Activated T-cell treated with anti-CD3 and anti-CD28 coated beads, Interleukin-2, amount 50 U/mL, for 72 hours (primary cell): Measurements from ENCODE around the gene RCSD1. TPM values are rescaled to one million over a fixed set of nuclear protein-coding genes. Genes with fewer than 3 reads are reported as not detected.
"Not testable (repeated sequence)": the region's sequence is repeated elsewhere in the genome, so short reads cannot be mapped to it uniquely, and the experiment has no call there.

Source experiments
- ATAC-seq, 2 donors: fragments of 150-1000 bp; cut with Tn5 transposase; replicated peaks in 1 of 2; 2 replicates each; pipeline ENCODE4 v1.10.0; 2021; ENCODE audit warnings: moderate library complexity in 2 of 2, mild to moderate bottlenecking in 1 of 2
- DNase-seq, 2 donors: peaks; one replicate each; pipeline ENCODE4 v3.0.0; 2021 to 2022; ENCODE audit warnings: mixed read lengths in 1 of 2
- H3K27ac Mint-ChIP-seq: one replicate; pipeline ENCODE4 v1.8.0; 2022; ENCODE audit warnings: mild to moderate bottlenecking, moderate library complexity, mixed read lengths
- H3K27me3 Mint-ChIP-seq: one replicate; pipeline ENCODE4 v1.8.0; 2022; ENCODE audit warnings: low read depth, mixed read lengths
- H3K36me3 Mint-ChIP-seq, 2 donors: one replicate each; pipeline ENCODE4 v1.8.0; 2022; ENCODE audit warnings: mixed read lengths in 2 of 2, mild to moderate bottlenecking in 1 of 2; ENCODE audit not compliant: insufficient read depth in 2 of 2
- H3K4me1 Mint-ChIP-seq: one replicate; pipeline ENCODE4 v1.8.0; 2022; ENCODE audit warnings: low read depth, mixed read lengths
- H3K4me3 Mint-ChIP-seq, 2 donors: one replicate each; pipeline ENCODE4 v1.8.0; 2022; ENCODE audit warnings: mild to moderate bottlenecking in 2 of 2, mixed read lengths in 2 of 2, moderate library complexity in 2 of 2
- H3K9me3 Mint-ChIP-seq, 2 donors: one replicate each; pipeline ENCODE4 v1.8.0; 2022; ENCODE audit warnings: mixed read lengths in 2 of 2
- total RNA-seq, 2 donors: library from RNA; stranded (reverse); gene quantifications; one replicate each; pipeline ENCODE4 v1.2.3, GENCODE V29; 2022

Gene RCSD1
- total RNA-seq, 2 donors from 2014 or later, result 62.0 to 69.5 TPM

DNA sequence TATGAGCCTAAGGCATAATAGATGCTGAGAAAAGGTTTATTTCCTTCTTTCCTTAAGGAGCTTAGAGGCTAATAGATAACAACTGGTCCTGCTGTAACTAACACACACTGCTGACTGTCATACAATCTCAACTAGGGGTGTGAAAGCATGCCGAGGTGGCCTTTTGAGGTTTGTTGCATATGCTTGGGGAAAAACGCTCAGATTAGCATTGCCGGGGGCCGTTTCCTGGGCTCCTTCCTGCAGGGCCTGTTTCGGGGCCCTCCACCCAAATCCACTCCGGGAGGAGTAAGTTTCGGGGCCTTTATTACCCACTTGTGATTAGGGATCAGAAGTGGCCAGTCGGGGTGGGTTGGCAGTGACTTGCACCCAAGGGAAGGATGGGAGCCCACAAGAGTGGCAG, 27.2 kb upstream of the RCSD1 start:
- no peak for ATAC-seq
- DNase-seq, result peak in 1 of 2 donors; percentile 13
- H3K9me3 Mint-ChIP-seq, result peaks cover 2 to 6% of the 10 kb centered on the region in 2 donors
- peaks cover 6 to 7% of the 10 kb centered on the region in 2 donors for H3K36me3 Mint-ChIP-seq
- no peak overlapping the region for H3K27ac Mint-ChIP-seq
- peaks cover 39% of the 10 kb centered on the region for H3K4me1 Mint-ChIP-seq
- no peaks in the 10 kb centered on the region for H3K27me3 Mint-ChIP-seq
- H3K4me3 Mint-ChIP-seq, result no peak overlapping the region

DNA sequence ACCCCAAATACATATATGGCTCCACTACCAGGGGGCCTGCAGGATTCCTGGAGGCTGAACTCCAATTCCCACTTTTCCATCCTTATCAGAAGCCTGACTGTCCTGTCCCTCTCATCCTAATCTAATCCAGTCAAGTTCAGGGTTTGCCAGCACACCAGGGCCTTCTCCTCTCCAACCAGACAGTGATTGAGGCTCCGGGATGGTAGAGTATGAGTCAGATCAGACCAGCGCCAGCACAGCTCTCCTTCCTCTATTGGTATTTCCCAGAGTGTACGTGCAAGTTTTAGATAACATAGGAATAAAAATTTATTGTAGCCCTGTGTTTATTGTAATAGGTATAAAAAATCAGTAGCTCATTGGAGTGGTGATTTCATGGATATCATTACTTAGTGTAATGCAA, 24.5 kb upstream of the RCSD1 start:
- Mint-ChIP-seq H3K27ac (no peak overlapping the region), H3K4me3 (no peak overlapping the region), H3K36me3 (peaks cover 8 to 10% of the 10 kb centered on the region in 2 donors), H3K9me3 (peaks cover 2 to 10% of the 10 kb centered on the region in 2 donors), H3K4me1 (peaks cover 30% of the 10 kb centered on the region), H3K27me3 (no peaks in the 10 kb centered on the region)
- DNase-seq (no peak), ATAC-seq (no peak)

DNA sequence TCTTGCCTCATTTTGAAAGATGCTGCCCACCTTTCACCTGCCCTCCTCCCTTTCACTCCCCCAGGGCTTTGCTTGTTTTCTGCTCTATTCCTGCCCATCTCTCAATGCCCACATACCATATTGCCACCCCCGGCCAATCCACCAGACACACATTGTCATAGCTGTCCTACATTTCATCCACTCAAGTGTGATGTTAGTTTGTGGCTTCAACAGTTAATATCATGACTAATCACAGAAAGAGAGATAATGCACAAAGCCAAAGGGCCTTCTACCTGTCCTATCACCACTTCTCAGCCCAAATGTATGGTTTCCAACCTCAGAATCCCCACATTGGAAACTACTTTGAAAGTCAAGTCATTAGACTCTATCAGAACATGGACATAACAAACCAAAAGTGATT, 18.0 kb upstream of the RCSD1 start:
- Mint-ChIP-seq H3K27ac (no peak overlapping the region), H3K4me3 (no peak overlapping the region), H3K36me3 (peaks cover 6 to 17% of the 10 kb centered on the region in 2 donors), H3K4me1 (peaks cover 6% of the 10 kb centered on the region), H3K9me3 (peaks cover 7 to 8% of the 10 kb centered on the region in 2 donors), H3K27me3 (no peaks in the 10 kb centered on the region)
- DNase-seq, result no peak
- no peak for ATAC-seq

DNA sequence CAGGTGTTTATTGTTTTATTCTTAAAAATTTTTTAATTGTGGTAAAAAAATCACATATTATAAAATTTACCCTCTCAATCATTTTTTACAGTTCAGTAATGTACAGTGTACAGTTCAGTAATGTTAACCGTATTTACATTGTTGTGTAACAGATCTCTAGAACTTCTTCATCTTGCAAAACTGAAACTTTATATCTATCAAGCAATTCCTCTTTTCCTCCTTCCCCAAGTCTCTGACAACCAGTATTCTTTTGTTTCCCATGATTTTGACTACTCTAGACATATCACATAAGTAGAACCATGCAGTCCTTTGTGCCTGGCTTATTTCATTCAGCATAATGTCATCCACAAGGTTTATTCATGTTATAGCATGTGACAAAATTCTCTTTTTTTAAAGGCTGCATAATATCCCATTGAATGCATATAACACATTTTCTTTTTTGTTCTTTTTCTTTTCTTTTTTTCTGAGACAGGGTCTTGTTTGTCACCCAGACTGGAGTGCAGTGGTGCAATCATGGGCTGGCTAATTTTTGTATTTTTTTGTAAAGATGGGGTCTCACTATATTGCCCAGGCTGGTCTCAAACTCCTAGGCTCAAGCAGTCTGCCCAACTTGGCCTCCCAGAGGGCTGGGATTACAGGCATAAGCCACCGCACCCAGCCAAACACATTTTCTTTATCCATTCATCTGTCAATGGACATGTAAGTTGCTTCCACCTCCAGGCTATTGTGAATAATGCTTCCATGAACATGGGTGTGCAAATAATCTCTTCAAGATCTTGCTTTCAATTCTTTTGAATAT, 17.2 kb upstream of the RCSD1 start:
- Mint-ChIP-seq H3K27ac (no peak overlapping the region), H3K36me3 (peaks cover 4 to 14% of the 10 kb centered on the region in 2 donors), H3K9me3 (peaks cover 4 to 5% of the 10 kb centered on the region in 2 donors), H3K27me3 (no peaks in the 10 kb centered on the region), H3K4me1 (peaks cover 14% of the 10 kb centered on the region), H3K4me3 (no peak overlapping the region)
- DNase-seq (no peak), ATAC-seq (no peak)

DNA sequence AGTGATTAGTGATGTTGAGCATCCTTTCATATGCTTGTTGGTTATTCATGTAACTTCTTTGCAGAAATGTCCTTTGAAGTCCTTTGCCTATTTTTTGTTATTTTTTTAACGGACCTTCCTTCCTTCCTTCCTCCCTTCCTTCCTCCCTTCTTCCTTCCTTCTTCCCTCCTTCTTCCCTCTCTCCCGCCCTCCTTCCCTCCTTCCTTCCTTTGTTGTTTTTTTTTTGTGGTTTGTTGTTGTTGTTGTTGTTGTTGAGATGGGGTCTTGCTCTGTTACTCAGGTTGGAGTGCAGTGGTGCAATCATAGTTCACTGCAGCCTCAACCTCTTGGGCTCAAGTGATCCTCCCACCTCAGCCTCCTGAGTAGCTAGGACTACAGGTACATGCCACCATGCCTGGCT, 16.0 kb upstream of the RCSD1 start:
- not testable (repeated sequence) for ATAC-seq, H3K27me3 Mint-ChIP-seq, H3K9me3 Mint-ChIP-seq, H3K4me3 Mint-ChIP-seq, H3K27ac Mint-ChIP-seq, DNase-seq
- H3K36me3 Mint-ChIP-seq, result peaks cover 4 to 11% of the 10 kb centered on the region in 2 donors
- peaks cover 26% of the 10 kb centered on the region for H3K4me1 Mint-ChIP-seq

DNA sequence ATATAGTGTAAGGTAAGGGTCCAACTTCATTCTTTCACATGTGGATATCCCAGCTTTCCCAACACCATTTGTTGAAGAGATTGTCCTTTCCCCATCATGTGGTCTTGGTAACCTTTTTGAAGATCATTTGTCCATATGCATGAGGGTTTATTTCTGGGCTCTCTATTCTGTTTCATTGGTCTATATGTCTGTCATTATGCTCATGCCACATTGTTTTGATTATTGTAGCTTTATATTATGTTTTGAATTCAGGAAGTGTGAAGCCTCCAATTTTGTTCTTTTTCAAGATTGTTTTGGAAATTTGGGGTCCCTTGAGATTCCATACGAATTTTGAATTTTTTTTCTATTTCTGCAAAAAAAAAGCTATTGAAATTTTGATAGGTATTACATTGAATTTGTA, 15.2 kb upstream of the RCSD1 start:
- peaks cover 35% of the 10 kb centered on the region for H3K4me1 Mint-ChIP-seq
- ATAC-seq, result no peak
- no peak for DNase-seq
- H3K27ac Mint-ChIP-seq, result no peak overlapping the region
- no peaks in the 10 kb centered on the region for H3K27me3 Mint-ChIP-seq
- H3K9me3 Mint-ChIP-seq, result peaks cover 0 to 5% of the 10 kb centered on the region in 2 donors
- H3K36me3 Mint-ChIP-seq, result peaks cover 1 to 11% of the 10 kb centered on the region in 2 donors
- no peak overlapping the region for H3K4me3 Mint-ChIP-seq

DNA sequence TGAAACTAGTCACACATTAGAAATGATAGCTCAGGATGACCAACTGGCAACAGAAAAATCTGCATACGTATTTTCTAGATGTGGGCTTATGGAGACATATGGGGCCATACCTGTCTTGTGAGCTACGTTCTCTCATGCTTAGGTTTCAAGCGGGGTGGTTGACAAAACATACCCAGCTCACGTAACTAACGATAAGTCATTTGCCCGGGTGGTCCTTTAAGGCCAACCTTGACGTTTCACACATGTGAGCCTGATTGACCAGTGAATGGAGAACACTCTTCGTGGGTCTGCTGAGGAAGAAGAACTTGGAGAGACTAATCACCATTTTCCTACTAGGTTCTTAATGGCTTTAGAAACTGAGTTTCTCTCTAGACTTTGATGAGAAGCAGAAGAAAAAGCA, 13.5 kb upstream of the RCSD1 start:
- ATAC-seq, result no peak
- Mint-ChIP-seq H3K9me3 (peaks cover 0 to 5% of the 10 kb centered on the region in 2 donors), H3K4me1 (peaks cover 50% of the 10 kb centered on the region), H3K4me3 (peak overlapping the region; percentile 66 to 71), H3K36me3 (peaks cover 1 to 11% of the 10 kb centered on the region in 2 donors), H3K27me3 (no peaks in the 10 kb centered on the region), H3K27ac (peak overlapping the region; percentile 83)
- no peak for DNase-seq

DNA sequence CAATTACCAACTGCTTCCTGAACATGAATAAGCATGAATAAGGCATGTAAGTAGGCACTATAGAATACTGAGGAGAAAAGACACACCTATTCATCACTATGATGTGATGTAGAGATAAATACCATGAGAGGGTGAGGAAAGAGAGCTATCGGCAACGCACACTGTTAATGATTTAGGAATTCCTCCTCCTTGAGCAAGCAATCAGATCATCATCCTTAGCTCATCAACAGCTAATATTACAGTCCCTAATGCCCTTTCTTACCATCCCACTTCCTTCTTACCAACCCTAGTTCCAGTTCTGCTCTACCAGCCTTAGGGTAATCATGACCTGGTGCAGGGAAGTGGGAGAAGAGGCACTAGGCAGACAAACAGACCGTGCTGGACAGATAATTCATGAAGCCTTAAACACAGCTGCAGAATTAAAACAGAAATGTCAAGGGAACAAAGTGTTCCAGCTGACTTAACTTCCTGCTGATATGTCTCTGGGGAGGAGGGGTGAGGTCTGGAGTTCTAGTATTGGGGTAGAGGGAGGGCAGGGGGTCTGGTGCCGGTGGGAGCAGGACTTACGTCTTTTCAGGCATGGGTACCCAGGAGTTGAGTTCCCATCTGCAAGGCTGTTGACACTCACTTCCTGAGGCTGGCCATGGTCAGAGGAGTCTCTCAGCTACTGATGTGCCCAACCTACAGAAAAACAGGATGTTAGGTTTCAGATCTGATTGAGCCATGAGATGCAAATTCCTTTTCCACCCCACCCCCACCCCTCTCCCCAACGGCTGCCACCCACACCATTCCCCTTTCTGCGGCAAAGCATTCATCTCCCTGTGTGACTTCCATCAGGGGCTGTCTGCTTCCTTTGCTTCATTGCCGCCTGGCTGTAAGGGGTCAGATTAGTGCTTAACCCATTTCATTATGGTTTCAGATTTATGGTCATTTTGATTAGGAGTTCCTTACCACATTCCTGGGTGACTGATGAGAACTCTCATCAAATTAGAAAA, 12.6 kb upstream of the RCSD1 start:
- Mint-ChIP-seq H3K27ac (peak overlapping the region; percentile 83), H3K4me1 (peaks cover 51% of the 10 kb centered on the region), H3K36me3 (peaks cover 1 to 11% of the 10 kb centered on the region in 2 donors), H3K4me3 (peak overlapping the region; percentile 66 to 71), H3K27me3 (no peaks in the 10 kb centered on the region), H3K9me3 (peaks cover 0 to 5% of the 10 kb centered on the region in 2 donors)
- DNase-seq (peak in 1 of 2 donors; percentile 29), ATAC-seq (peak; percentile 40 to 70)

DNA sequence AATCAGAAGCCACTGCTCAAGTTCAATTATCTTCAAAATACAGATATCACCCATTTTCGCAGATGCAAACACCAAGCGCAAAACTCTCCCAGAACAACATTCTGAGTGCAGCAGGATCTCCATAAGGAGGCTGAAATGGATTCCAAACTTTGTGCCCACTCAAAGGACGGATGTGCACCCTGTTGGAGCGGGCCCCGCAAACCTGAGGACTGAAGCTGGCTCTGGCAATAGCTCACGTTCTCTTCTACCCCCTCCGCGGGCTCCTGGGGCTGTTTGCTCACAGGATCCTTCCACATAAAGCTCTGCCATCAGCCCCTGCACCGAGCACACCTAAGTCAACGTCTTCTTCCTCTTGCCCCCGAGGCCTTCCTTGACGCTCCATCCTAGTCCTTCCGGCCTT, 11.7 kb upstream of the RCSD1 start:
- Mint-ChIP-seq H3K27ac (peak overlapping the region; percentile 82), H3K36me3 (peaks cover 1 to 11% of the 10 kb centered on the region in 2 donors), H3K9me3 (peaks cover 0 to 5% of the 10 kb centered on the region in 2 donors), H3K4me1 (peaks cover 51% of the 10 kb centered on the region), H3K27me3 (no peaks in the 10 kb centered on the region), H3K4me3 (peak overlapping the region; percentile 48 to 66)
- ATAC-seq (no peak), DNase-seq (no peak)

DNA sequence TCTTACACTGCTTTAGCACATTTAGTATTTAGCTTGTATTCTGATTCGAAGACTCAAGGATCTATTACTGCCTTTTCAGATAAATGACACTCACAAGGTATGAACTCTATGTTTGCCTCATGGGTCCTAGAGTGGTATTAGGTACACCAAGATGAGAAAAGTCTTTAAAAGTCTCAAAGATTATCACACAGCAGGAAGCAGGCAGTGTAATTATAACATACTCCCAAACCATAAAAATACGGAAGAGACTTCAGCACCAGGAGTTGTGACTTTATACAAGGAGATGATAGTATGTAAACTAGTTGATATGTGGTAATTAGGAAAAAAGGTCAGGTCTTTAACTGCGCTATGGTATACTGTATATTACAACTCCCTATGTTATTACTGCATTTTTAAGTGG, 11.2 kb upstream of the RCSD1 start:
- Mint-ChIP-seq H3K27me3 (no peaks in the 10 kb centered on the region), H3K4me3 (peak overlapping the region; percentile 12 to 66)

DNA sequence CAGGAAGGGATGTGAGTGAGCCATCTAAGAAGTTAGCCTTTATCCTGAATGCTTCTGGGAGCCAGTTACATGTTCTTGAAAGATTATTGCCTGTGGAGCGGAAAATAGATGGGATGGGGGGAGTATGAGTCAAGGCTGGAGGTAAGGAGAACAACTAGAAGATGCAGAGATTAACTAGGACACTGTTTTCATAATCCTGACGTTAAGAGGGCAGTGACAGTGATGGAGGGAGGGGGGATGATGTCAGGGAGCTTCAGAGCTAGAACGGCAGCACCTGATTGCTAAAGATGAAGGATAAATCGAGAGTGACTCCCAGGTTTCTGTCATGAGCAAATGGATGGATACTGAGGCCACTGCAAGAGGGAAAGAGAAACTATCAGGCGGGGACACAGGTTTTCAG, 10.0 kb upstream of the RCSD1 start:
- no peak for ATAC-seq
- peaks cover 1 to 6% of the 10 kb centered on the region in 2 donors for H3K36me3 Mint-ChIP-seq
- H3K9me3 Mint-ChIP-seq, result peaks cover 0 to 5% of the 10 kb centered on the region in 2 donors
- no peak overlapping the region for H3K27ac Mint-ChIP-seq
- no peak overlapping the region for H3K4me3 Mint-ChIP-seq
- no peaks in the 10 kb centered on the region for H3K27me3 Mint-ChIP-seq
- peaks cover 51% of the 10 kb centered on the region for H3K4me1 Mint-ChIP-seq
- DNase-seq, result no peak

More for the DNA sequence above, 11.2 kb upstream of the RCSD1 start:
- DNase-seq, result no peak
- Mint-ChIP-seq H3K4me1 (peaks cover 51% of the 10 kb centered on the region), H3K36me3 (peaks cover 1 to 11% of the 10 kb centered on the region in 2 donors), H3K9me3 (peaks cover 0 to 5% of the 10 kb centered on the region in 2 donors), H3K27ac (peak overlapping the region; percentile 35)
- ATAC-seq, result no peak

DNA sequence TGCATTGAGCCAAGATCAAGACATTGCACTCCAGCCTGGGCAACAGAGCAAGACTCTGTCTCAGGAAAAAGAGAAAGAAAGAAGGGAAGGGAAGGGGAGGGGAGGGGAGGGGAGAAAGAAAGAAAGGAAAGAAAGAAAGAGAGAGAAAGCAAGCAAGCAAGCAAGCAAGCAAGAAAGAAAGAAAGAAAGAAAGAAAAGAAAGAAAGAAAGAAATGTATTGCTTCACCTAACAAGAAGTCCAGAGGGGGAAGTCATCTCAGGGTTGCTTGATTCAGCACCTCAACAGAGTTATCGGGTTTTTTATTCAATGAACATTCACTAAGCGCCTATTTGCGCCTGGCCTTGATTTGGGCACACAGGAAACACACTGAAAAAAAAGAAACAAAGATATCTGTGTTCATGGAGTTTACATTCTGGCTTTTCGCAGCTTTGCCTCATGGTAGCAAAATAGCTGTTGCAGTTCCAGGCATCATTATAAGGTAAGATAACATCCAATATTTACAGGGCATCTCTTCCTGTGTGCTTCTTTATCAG, 8.2 kb upstream of the RCSD1 start:
- DNase-seq (no peak), ATAC-seq (no peak)
- H3K36me3 Mint-ChIP-seq, result peaks cover 4 to 9% of the 10 kb centered on the region in 2 donors
- H3K9me3 Mint-ChIP-seq, result peaks cover 5 to 6% of the 10 kb centered on the region in 2 donors
- no peaks in the 10 kb centered on the region for H3K27me3 Mint-ChIP-seq
- H3K4me3 Mint-ChIP-seq, result no peak overlapping the region
- peaks cover 54% of the 10 kb centered on the region for H3K4me1 Mint-ChIP-seq
- H3K27ac Mint-ChIP-seq, result no peak overlapping the region
